NCI-H69 (cell line): ENCODE measurements around the gene SEMA6B.

ENCODE experiments used
- DNase-seq: peaks from one replicate; lab custom pipeline; 2025; lab: John Stamatoyannopoulos, UW

The SEMA6B gene

DNA sequence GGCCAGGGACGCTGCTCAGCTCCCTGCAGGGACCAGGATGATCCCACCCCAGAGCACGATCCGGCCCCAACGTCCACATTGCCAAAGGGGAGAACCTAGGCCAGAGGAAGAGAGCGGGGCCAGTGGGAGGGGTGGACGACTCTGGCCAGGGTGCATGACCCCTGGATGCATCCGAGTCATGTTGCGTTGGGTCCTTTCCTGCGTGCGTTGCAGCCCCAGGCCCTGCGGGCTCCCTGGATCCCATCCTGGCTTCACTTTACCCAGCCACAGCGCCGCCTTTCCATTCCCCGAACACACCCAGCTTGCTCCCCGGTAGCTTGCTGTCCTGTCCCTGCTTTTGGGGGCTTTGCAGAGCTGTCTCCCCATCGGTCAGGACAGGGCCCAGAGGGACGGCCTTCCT, 51.7 kb downstream of the SEMA6B start:
- DNase-seq: no peak

GRCh38 chr19:4507150-4507452, 52.4 kb downstream of the SEMA6B start:
- no peak for DNase-seq

DNA sequence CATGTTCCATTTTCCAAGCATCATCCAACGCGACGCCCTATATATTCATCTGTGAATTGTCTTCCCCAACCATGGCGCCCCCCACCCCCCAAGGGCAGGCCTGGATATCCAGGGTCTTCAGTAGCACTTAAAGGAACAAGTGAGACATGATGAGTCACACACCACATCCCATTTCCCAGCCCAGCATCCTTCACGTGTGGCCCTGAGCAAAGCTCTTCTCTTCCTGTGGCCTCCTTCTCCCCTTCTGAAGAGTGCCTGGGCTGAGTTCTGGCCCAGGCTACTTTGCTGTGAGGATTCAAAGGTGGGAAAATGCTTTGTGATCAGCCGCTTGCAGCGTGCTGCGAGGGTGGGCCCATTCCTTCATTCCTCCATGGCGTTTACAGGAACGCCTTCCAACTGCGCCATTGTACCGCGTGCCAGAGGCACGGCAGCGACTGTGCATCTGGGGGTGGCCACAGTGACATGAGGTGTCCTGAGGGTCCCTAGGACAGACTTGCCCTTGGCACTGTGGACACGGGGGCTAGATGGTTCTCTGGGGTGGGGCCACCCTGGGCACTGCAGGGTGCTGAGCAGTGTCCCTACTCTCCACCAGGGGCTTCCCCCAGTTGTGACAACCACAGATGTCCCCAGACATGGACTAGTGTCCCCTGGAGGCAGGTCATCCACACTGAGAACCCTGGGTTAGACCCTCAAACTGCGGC, 52.9 kb downstream of the SEMA6B start:
- no peak for DNase-seq

DNA sequence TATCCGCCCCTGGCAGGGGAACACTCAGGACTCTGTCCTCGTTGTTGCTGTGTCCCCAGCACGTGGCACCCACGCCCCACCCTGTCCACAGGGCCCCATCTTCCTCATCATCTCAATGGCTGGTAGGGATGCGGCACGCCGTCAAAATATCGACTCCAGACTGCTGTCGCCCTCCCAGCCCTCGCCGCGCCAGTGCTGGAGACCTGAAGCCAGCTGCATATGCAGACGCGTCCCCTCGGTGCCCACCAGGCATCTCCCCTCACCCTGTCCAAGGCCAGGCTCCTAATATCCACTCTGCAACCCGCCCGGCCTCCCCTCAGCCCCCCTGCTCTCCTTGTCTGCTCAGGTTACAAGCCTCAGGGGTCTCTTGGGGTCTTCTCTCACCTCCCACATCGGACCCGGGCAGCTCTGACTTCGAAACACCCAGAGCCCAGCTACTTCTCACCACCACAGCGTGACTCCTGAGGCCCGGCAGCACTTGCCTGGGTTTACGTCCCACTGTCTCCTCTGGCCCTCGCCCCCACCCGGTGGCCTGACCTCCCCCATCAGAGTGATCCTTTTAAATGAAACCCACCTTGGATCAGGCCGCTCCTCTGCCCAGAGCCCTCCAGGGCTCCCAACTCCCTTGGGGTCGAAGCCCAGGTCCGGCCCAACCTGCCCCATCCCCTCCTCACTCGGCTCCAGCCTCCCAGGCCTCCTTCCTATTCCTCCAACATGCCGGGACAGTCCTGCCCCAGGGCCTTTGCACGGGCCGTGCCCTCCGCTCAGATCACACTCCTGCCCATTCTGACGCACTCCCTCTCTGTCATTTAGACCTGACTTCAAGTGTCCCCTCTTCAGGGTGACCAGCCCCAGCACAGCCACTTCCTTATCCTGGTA, 53.7 kb downstream of the SEMA6B start:
- no peak for DNase-seq

DNA sequence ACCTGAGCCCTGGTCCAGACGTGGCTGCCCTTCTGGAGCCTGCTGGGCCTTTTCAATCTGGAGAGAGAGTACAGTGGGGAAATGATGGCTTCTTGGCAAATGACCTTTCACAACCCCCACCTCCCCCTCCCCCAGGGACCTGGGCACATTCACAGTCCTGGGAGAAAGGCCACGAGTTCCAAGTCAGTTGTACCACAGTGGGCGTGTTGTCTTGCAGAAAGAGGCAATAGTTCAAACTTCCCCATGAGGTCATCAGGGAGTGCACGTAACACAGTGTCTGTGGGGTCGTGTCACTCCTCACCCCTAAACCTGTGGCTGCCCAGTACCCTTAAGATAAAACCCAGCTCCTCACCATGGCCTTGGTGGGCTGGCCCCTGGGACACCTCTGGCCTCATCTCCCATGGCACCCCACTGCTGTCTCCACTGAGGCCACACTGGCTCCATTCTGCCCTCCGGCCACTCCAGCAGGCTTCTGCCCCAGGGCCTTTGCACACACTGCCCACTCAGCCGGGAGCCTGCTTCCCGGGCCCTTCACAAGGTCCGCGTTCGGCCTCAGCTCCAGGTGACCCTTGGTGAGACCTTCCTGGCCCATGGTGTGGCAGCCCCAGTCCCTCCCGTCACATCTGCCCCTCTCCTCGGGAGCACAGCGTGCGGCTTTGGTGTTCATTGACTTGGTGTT, 54.5 kb downstream of the SEMA6B start:
- no peak for DNase-seq

DNA sequence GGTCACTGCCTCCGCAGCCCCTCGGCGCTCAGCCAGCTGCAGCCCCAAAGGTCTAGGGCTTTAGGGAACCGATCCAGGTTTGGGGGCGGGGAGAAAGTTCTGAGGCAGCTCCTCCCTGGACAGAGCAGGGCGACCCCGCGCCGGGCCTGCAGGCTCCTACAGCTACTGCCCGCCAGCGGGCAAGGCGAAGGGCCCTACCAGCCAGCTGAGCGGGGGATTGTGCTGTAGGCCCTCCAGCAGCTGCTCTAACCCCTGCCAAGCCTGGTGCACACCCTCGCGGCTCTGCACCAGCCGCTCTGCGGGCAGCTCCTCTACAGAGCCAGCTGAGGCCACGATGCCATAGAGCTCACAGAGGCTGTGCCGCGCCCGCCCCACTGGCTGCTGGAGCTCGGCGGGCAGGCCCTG, 55.2 kb downstream of the SEMA6B start:
- DNase-seq: no peak

DNA sequence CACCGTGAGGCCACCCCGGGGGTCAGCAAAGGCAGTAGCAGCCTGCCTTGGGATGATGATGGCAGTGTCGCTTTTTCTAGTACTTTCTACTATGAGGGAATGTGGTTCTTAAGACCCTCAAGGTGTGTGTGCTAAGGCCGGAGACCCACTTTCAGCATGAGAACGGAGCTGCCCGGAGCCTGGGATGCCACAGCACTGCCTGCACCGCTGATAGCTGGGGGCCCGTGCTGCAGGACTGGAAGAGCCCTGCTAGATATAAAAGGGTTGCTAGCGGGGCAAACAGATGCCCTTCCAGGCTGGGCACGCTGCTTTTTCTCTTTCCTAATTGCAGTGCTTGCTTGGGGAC, 55.7 kb downstream of the SEMA6B start:
- DNase-seq: no peak

DNA sequence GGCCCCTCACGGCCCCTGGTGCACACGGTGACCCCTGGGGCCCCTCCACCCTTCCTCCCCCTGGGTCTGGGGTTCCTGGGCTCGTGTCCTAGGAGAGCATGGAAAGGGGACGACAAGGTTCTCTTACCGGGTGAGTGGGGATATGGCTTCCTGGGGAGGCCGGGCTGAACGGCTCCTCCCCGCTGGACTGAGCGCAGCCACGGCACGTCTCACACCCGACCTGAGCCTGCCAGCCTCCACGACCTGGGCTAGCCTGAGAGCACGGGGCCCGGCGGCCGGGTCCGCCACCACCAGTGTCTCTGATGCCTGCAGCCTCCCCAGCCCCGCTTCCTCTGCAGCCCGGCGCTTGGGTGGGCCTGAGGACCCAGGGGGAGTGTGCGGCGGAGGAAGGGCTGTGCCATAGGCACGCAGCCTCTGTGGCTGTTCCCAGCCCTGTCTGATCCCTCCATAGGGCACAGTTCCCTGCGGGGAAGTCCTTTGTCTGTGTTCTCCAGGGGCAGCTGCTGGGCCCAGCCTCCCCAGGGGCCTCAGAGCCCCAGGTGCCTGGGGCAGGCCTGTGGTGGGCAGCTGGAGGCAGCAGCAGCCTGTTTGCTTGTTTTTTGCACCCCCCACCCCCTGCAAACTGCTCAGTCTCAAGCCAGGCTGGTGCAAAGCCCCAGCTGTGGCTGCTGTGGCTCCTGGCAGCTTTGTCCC, 56.2 kb downstream of the SEMA6B start:
- peak; percentile 23 for DNase-seq

DNA sequence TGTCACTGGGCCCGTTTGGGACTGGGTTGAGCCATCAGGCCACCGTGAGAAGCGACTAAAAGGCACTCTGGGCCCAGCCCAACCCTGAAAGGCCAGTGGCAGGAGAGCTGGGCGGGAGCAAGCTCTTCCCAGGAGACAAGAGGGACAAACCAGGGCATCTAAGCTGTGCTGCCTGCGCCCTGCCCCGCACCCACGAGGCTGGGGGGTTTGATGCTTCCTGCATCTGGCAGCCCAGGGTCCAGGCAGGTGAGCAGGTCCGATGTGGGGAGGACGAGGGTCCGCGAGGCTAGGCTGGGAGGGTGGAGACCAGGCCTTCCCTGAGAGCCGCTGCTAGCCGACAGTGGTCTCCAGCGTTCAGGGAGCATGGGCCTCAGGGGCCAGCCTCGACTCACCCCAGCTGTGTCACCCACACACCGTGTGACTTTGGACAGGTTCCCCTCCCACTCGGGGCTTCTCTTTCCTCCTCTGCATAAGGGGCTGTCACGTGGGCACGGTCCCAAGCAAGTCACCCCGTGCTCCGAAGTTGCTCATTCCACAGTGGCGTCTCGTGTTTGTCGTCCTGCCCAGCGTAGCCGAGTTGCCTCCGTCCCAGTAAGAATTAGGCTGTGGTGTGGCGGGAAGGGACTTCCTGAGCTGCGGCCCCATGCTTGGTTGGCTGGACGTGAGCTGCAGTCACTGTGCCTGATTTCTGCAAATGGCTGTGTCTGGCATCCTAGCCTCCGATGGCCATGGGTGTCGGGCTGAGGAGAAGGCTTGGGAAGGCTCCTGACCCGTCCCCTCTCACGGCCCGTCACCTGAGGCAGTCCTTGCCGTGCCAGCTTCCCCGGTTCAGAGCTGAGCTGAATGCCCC, 57.0 kb downstream of the SEMA6B start:
- DNase-seq: no peak

DNA sequence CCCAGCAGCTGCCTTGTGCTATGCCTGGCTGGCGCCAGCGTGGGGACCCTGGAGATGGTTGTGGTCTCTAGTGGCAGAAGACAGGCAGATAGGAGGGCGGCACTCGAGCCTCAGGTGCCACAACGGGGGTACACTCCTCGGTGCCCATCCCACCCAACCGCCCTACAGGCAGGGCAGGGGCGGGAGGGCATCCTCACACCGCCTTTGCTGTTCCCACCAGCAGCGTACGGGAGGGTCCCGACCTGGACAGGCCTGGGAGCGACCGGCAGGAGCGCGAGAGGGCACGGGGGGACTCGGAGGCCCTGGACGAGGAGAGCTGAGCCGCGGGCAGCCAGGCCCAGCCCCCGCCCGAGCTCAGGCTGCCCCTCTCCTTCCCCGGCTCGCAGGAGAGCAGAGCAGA, 57.8 kb downstream of the SEMA6B start:
- no peak for DNase-seq

DNA sequence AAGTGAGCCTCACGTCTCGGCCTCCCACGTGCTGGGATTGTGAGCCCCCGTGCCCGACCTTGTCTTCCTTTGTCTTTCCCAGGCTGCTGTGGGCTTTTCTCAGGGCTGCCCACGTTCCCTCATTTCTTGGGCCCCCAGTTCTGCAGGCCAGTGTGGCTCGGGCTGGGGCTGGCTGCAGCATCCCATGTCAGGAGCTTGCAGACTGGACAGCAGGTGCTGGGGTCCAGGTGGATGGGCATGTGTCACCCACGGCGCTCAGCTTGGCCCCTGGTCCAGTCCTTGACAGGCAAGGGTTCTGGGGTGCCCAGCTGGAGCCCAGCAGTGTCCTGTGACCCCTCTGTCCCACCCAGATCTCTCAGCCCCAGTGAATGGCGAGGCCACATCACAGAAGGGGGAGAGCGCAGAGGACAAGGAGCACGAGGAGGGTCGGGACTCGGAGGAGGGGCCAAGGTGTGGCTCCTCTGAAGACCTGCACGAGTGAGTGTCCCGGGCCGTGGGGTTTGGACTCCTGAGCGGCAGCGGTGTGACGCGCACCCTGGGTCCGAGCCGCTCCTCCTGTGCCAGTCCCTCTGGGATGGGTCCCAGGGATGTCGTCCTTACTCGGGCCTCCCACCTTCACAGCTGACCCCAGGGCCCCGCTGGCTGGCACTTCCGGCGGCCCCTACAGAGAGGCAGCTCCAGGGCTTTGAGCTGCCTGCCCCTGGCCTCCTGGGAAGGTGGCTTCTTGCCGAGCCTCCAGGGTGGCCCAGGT, 58.5 kb downstream of the SEMA6B start:
- no peak for DNase-seq

DNA sequence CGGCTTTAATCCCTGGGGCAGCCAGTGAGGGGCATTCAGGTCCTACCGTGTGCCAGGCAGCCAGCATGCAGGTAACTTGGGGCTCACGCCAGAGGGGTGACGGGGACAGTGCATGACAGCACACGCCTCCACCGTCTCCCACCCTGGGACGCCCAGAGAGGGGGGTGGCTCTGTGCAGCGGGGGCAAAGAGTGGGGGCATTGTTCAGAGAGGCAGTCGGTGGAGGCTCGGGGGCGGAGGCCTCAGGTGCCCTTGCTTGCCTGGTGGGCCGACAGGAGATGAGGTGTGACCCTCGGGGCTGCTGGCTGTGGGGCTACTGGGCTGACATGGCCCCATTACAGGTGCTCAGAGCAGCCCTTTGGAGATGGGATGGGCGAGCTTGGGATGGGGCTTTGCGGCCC, 59.6 kb downstream of the SEMA6B start:
- DNase-seq: no peak

DNA sequence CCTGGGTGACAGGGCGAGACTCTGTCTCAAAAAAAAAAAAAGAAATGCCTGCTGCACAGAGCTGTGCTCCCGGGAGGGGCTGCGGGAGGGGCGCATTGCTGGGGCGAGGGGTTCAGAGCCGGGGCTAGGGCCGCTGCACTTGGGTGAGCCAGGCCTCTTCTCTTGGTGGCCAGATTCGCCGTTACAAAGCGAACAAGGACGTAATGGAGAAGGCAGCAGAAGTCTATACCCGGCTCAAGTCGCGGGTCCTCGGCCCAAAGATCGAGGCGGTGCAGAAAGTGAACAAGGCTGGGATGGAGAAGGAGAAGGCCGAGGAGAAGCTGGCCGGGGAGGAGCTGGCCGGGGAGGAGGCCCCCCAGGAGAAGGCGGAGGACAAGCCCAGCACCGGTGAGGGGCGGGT, 60.2 kb downstream of the SEMA6B start:
- DNase-seq: no peak

GRCh38 chr19:4498694-4499093, 60.8 kb downstream of the SEMA6B start:
- no peak for DNase-seq

GRCh38 chr19:4497770-4498389, 61.6 kb downstream of the SEMA6B start:
- no peak for DNase-seq

GRCh38 chr19:4496304-4496703, 63.2 kb downstream of the SEMA6B start:
- DNase-seq: no peak

GRCh38 chr19:4495471-4495870, 64.0 kb downstream of the SEMA6B start:
- DNase-seq: no peak

DNA sequence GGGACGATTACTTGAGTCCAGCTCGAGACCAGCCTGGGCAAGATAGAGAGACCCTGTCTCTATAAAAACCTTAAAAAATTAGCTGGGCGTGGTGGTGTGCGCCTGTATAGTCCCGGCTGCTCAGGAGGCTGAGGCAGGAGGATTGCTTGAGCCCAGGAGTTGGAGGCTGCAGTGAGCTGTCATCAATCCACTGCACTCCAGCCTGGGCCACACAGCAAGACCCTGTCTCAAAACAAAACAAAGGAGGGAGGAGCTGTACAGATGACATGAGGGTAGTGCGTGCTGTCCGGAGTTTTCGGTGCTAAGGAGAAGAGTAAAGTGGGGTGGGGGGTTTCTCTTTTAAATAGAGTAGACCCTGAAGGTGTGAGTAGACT, 64.8 kb downstream of the SEMA6B start:
- no peak for DNase-seq

GRCh38 chr19:4493929-4494690, 65.4 kb downstream of the SEMA6B start:
- no peak for DNase-seq
